ENCODE data around the gene PPCDC. TPM values are rescaled to one million over a fixed set of nuclear protein-coding genes. Genes with fewer than 3 reads are reported as not detected.
"Not testable (repeated sequence)": the region's sequence is repeated elsewhere in the genome, so short reads cannot be mapped to it uniquely, and the experiment has no call there.

The PPCDC gene
- total RNA-seq, 1 experiment from 2014 or later = 14.7 TPM

GRCh38 chr15:75065851-75066509 is 42.6 kb downstream of the PPCDC start:
- DNase-seq (ENCODE audit: extremely low read depth, low read depth) = no peak

- DNase-seq (ENCODE audit: extremely low read depth, low read depth) = no peak
Observed at GRCh38 chr15:75067123-75067830, 43.9 kb downstream of the PPCDC start.

- DNase-seq (ENCODE audit: extremely low read depth, low read depth) = no peak
Observed at GRCh38 chr15:75068748-75069147, 45.4 kb downstream of the PPCDC start.

GRCh38 chr15:75069301-75069925 is 46.0 kb downstream of the PPCDC start:
- DNase-seq (ENCODE audit: extremely low read depth, low read depth) = no peak

- no peak for DNase-seq (ENCODE audit: extremely low read depth, low read depth)
Observed at GRCh38 chr15:75070674-75071073, 47.3 kb downstream of the PPCDC start.

- no peak for DNase-seq (ENCODE audit: extremely low read depth, low read depth)
Observed at GRCh38 chr15:75073197-75073596, 49.8 kb downstream of the PPCDC start.

GRCh38 chr15:75076277-75076676 is 52.9 kb downstream of the PPCDC start:
- DNase-seq (ENCODE audit: extremely low read depth, low read depth) = no peak

GRCh38 chr15:75077551-75077961 is 54.2 kb downstream of the PPCDC start:
- not testable (repeated sequence) for DNase-seq (ENCODE audit: extremely low read depth, low read depth)

GRCh38 chr15:75081150-75081549 is 57.8 kb downstream of the PPCDC start:
- no peak for DNase-seq (ENCODE audit: extremely low read depth, low read depth)

GRCh38 chr15:75082689-75083088 is 59.3 kb downstream of the PPCDC start:
- no peak for DNase-seq (ENCODE audit: extremely low read depth, low read depth)

- not testable (repeated sequence) for DNase-seq (ENCODE audit: extremely low read depth, low read depth)
Observed at GRCh38 chr15:75085708-75086107, 62.3 kb downstream of the PPCDC start.

GRCh38 chr15:75089456-75090387 is 66.3 kb downstream of the PPCDC start:
- no peak for DNase-seq (ENCODE audit: extremely low read depth, low read depth)

- no peak for DNase-seq (ENCODE audit: extremely low read depth, low read depth)
Observed at GRCh38 chr15:75090388-75090734, 67.0 kb downstream of the PPCDC start.

- no peak for DNase-seq (ENCODE audit: extremely low read depth, low read depth)
Observed at GRCh38 chr15:75091814-75092213, 68.4 kb downstream of the PPCDC start.

- not testable (repeated sequence) for DNase-seq (ENCODE audit: extremely low read depth, low read depth)
Observed at GRCh38 chr15:75094961-75095478, 71.6 kb downstream of the PPCDC start.

- no peak for DNase-seq (ENCODE audit: extremely low read depth, low read depth)
Observed at GRCh38 chr15:75095594-75095993, 72.2 kb downstream of the PPCDC start.

GRCh38 chr15:75097939-75098338 is 74.5 kb downstream of the PPCDC start:
- DNase-seq (ENCODE audit: extremely low read depth, low read depth) = no peak

- DNase-seq (ENCODE audit: extremely low read depth, low read depth) = no peak
Observed at GRCh38 chr15:75098404-75098803, 75.0 kb downstream of the PPCDC start.

Measured in NCI-H460 (cell line).